Lung (tissue), 12 donors: ENCODE measurements around the gene GPRC6A. TPM values are rescaled to one million over a fixed set of nuclear protein-coding genes. Genes with fewer than 3 reads are reported as not detected.

Experiments
- ATAC-seq: fragments of 200-7000 bp; cut with Tn5 transposase; one replicate; pipeline ENCODE4 v1.9.1; 2020; ENCODE audit warnings: moderate number of reproducible peaks; ENCODE audit not compliant: insufficient read depth, low FRiP score
- DNase-seq, 3 donors: peaks; one replicate each; pipeline ENCODE4 v3.0.0-alpha.2; 2013 to 2017
- H3K27ac ChIP-seq, 2 donors: one replicate each; pipeline ENCODE4 v1.5.1; 2013; ENCODE audit warnings: mild to moderate bottlenecking in 2 of 2, moderate library complexity in 2 of 2, control low read depth in 1 of 2, inconsistent platforms in 1 of 2, low read depth in 1 of 2, low read length in 1 of 2
- H3K27me3 ChIP-seq, 3 donors: one replicate each; pipeline ENCODE4 v1.5.1; 2013; ENCODE audit warnings: low read length in 2 of 3; ENCODE audit not compliant: control insufficient read depth in 3 of 3, insufficient read depth in 3 of 3
- H3K36me3 ChIP-seq, 4 donors: one replicate each; pipeline ENCODE4 v1.5.1; 2013; ENCODE audit warnings: low read length in 4 of 4, mild to moderate bottlenecking in 1 of 4, moderate library complexity in 1 of 4; ENCODE audit not compliant: control insufficient read depth in 4 of 4, insufficient read depth in 4 of 4
- H3K4me1 ChIP-seq, 5 donors: one replicate each; pipeline ENCODE4 v1.5.1; 2013; ENCODE audit warnings: low read length in 5 of 5, mild to moderate bottlenecking in 2 of 5, moderate library complexity in 1 of 5; ENCODE audit not compliant: control insufficient read depth in 5 of 5, insufficient read depth in 5 of 5
- H3K4me3 ChIP-seq: one replicate; pipeline ENCODE4 v1.5.1; 2013; ENCODE audit warnings: mild to moderate bottlenecking, control low read depth, moderate library complexity
- H3K9ac ChIP-seq, 2 donors: one replicate each; pipeline ENCODE4 v1.5.1; 2013; ENCODE audit warnings: low read length in 2 of 2, control low read depth in 1 of 2; ENCODE audit not compliant: insufficient read depth in 1 of 2
- H3K9me3 ChIP-seq, 4 donors: one replicate each; pipeline ENCODE4 v1.5.1; 2013; ENCODE audit warnings: low read length in 3 of 4, mild to moderate bottlenecking in 1 of 4, moderate library complexity in 1 of 4; ENCODE audit not compliant: control insufficient read depth in 4 of 4, insufficient read depth in 3 of 4
- CTCF ChIP-seq: IDR thresholded peaks from 2 replicates; pipeline ENCODE4 v1.5.1; 2012; ENCODE audit warnings: mild to moderate bottlenecking; ENCODE audit errors: control extremely low read depth, extremely low read depth
- WGBS, 2 donors: extraction: QIAGEN DNeasy Blood & Tissue Kit; methylation state at CpG; one replicate each; pipeline ENCODE4 v1.1.7; 2013; 5-methylcytosine and 5-hydroxymethylcytosine counted together
- polyA plus RNA-seq, 2 donors: library from polyadenylated mRNA; stranded (reverse); fragments of 200-250 nt; gene quantifications; one replicate each; pipeline ENCODE4 v1.2.1, GENCODE V29; 2013
- total RNA-seq, 2 donors: library from RNA; depleted of rRNA in 1 of 2; stranded (reverse); fragments of >200 nt in 1 of 2; gene quantifications; one replicate each; pipeline ENCODE4 v1.2.1, GENCODE V29; 2014 to 2021
- donor health status: control.
- donor health status: control.
- donor health status: Bipolar disorder and iron deficiency.
- donor health status: healthy.
- donor health status: DM: yes; HTN: yes; CAD: no.

GPRC6A gene
- total and polyA plus RNA-seq, 4 donors, result not detected

GRCh38 chr6:116799945-116800344 lies 28.9 kb downstream of the GPRC6A start:
- no peak for ATAC-seq
- no peaks in the 10 kb centered on the region for H3K27me3 ChIP-seq
- no peak for TF ChIP-seq CTCF

GRCh38 chr6:116797585-116797984 lies 31.3 kb downstream of the GPRC6A start:
- DNase-seq (no peak), ATAC-seq (no peak)
- Histone ChIP-seq H3K4me1 (no peaks in the 10 kb centered on the region), H3K9ac (no peak overlapping the region), H3K36me3 (no peaks in the 10 kb centered on the region), H3K4me3 (no peak overlapping the region), H3K27ac (no peak overlapping the region), H3K9me3 (no peaks in the 10 kb centered on the region), H3K27me3 (no peaks in the 10 kb centered on the region)
- no peak for TF ChIP-seq CTCF
- 52 to 78% methylated on average over 2 of the region's 2 CpGs for WGBS, 2 donors

More at GRCh38 chr6:116799945-116800344, 28.9 kb downstream of the GPRC6A start:
- Histone ChIP-seq H3K4me3 (no peak overlapping the region), H3K27ac (no peak overlapping the region), H3K36me3 (no peaks in the 10 kb centered on the region), H3K4me1 (no peaks in the 10 kb centered on the region), H3K9ac (no peak overlapping the region), H3K9me3 (no peaks in the 10 kb centered on the region)
- DNase-seq, result no peak

GRCh38 chr6:116793224-116793623 lies 35.7 kb downstream of the GPRC6A start:
- no peak for ATAC-seq
- H3K9me3 ChIP-seq, result no peaks in the 10 kb centered on the region

More at GRCh38 chr6:116793224-116793623, 35.7 kb downstream of the GPRC6A start:
- Histone ChIP-seq H3K27me3 (no peaks in the 10 kb centered on the region), H3K4me1 (no peaks in the 10 kb centered on the region), H3K36me3 (no peaks in the 10 kb centered on the region), H3K9ac (no peak overlapping the region), H3K4me3 (no peak overlapping the region), H3K27ac (no peak overlapping the region)
- DNase-seq, result no peak
- WGBS, 2 donors, result 78 to 86% methylated on average over 3 of the region's 3 CpGs
- TF ChIP-seq CTCF, result no peak
